ENCODE data around the gene ZBTB32. TPM values are rescaled to one million over a fixed set of nuclear protein-coding genes. Genes with fewer than 3 reads are reported as not detected.

ZBTB32 gene
- total RNA-seq, 1 experiment from 2014 or later: not detected

GRCh38 chr19:35713506-35713850, 9.1 kb downstream of the ZBTB32 start:
- BruUV-seq (replicated peaks): no TSS peak
- peaks cover 12% of the 10 kb centered on the region for H3K4me1 ChIP-seq (ENCODE audit: control insufficient read depth, insufficient read depth, low read length)
- H3K36me3 ChIP-seq (ENCODE audit: control insufficient read depth, insufficient read depth, low read length): no peaks in the 10 kb centered on the region; the same call in 1 of the 2 replicates
- no peaks in the 10 kb centered on the region for H3K9me3 ChIP-seq (ENCODE audit: control insufficient read depth, insufficient read depth, low read depth, low read length)
- H3K4me3 ChIP-seq (ENCODE audit: low read depth in 2 of 2, low read length in 2 of 2): no peak overlapping the region
- H3K27me3 ChIP-seq (ENCODE audit: control insufficient read depth, insufficient read depth, low read length): no peaks in the 10 kb centered on the region
- in situ Hi-C loops (cut with HindIII; ENCODE audit: low pct_unique_long_range_greater_than_20kb, low sequenced_read_pairs): no loop called here
- ChIA-PET CTCF (interaction anchor here (0.7 kb wide), 1 partner anchor 188 kb away, joined by 3 read pairs; no protein-coding TSS in a partner anchor), POLR2A (interaction anchor here (0.6 kb wide), 1 partner anchor 11 kb away, joined by 7 read pairs; no protein-coding TSS in a partner anchor)
- H3K27ac ChIP-seq (ENCODE audit: low read length): no peak overlapping the region
- TF ChIP-seq, protein P1, sequence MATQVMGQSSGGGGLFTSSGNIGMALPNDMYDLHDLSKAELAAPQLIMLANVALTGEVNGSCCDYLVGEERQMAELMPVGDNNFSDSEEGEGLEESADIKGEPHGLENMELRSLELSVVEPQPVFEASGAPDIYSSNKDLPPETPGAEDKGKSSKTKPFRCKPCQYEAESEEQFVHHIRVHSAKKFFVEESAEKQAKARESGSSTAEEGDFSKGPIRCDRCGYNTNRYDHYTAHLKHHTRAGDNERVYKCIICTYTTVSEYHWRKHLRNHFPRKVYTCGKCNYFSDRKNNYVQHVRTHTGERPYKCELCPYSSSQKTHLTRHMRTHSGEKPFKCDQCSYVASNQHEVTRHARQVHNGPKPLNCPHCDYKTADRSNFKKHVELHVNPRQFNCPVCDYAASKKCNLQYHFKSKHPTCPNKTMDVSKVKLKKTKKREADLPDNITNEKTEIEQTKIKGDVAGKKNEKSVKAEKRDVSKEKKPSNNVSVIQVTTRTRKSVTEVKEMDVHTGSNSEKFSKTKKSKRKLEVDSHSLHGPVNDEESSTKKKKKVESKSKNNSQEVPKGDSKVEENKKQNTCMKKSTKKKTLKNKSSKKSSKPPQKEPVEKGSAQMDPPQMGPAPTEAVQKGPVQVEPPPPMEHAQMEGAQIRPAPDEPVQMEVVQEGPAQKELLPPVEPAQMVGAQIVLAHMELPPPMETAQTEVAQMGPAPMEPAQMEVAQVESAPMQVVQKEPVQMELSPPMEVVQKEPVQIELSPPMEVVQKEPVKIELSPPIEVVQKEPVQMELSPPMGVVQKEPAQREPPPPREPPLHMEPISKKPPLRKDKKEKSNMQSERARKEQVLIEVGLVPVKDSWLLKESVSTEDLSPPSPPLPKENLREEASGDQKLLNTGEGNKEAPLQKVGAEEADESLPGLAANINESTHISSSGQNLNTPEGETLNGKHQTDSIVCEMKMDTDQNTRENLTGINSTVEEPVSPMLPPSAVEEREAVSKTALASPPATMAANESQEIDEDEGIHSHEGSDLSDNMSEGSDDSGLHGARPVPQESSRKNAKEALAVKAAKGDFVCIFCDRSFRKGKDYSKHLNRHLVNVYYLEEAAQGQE (IDR thresholded peaks at IDR 0.05; ENCODE audit: insufficient read depth in 1 of 2, low read depth in 2 of 2, low read length in 1 of 2): no peak
- no peak for TF ChIP-seq SIN3A (IDR thresholded peaks at IDR 0.05; ENCODE audit: borderline replicate concordance, insufficient read depth, low read depth, low read length)
- TF ChIP-seq, protein P2, sequence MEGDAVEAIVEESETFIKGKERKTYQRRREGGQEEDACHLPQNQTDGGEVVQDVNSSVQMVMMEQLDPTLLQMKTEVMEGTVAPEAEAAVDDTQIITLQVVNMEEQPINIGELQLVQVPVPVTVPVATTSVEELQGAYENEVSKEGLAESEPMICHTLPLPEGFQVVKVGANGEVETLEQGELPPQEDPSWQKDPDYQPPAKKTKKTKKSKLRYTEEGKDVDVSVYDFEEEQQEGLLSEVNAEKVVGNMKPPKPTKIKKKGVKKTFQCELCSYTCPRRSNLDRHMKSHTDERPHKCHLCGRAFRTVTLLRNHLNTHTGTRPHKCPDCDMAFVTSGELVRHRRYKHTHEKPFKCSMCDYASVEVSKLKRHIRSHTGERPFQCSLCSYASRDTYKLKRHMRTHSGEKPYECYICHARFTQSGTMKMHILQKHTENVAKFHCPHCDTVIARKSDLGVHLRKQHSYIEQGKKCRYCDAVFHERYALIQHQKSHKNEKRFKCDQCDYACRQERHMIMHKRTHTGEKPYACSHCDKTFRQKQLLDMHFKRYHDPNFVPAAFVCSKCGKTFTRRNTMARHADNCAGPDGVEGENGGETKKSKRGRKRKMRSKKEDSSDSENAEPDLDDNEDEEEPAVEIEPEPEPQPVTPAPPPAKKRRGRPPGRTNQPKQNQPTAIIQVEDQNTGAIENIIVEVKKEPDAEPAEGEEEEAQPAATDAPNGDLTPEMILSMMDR (IDR thresholded peaks at IDR 0.05): no peak
- TF ChIP-seq TCF7L2 (IDR thresholded peaks at IDR 0.05; ENCODE audit: low read depth, low read length): no peak
- intact Hi-C loops (cut with micrococcal nuclease; ENCODE audit: unreplicated experiment): loop anchor here (10.0 kb wide), 1 partner anchor 159 kb away; no protein-coding TSS in a partner anchor
- DNase-seq (ENCODE audit: low read depth, low spot score) (no peak), ATAC-seq (no peak)

DNA sequence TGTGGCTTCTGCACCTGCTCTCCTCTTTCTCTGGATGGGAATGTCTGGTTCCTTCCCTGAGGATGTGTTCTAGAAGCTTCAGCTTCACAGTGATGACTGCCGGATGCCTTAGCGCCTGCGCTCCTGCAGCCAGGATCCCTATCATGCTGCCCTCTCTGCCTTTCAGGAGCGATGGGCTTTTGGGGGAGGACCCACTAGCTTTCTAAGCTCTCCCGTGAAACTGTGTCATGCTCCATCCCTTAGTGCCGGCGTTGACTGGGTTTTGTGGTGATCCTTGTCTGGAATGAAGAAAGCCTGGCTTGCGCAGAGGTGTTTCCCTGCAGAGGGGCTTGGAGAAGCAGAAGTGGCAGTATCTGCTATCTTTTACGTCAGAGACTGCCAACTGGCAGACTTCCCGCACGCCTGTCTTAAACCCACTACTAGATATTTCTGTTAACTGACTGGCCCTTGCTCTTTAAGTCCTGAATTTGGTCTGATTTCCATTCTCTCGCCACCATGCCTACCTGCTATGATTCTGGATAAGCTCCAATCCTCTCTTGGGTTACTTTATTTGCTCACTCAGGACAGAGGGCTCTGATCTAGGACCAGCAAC, 9.6 kb downstream of the ZBTB32 start:
- Histone ChIP-seq H3K36me3 (ENCODE audit: control insufficient read depth, insufficient read depth, low read length) (no peaks in the 10 kb centered on the region; the same call in 1 of the 2 replicates), H3K27me3 (ENCODE audit: control insufficient read depth, insufficient read depth, low read length) (no peaks in the 10 kb centered on the region), H3K4me1 (ENCODE audit: control insufficient read depth, insufficient read depth, low read length) (peaks cover 13% of the 10 kb centered on the region), H3K4me3 (ENCODE audit: low read depth in 2 of 2, low read length in 2 of 2) (no peak overlapping the region), H3K9me3 (ENCODE audit: control insufficient read depth, insufficient read depth, low read depth, low read length) (no peaks in the 10 kb centered on the region), H3K27ac (ENCODE audit: low read length) (no peak overlapping the region)
- TF ChIP-seq TCF7L2 (IDR thresholded peaks at IDR 0.05; ENCODE audit: low read depth, low read length): no peak
- no peak for TF ChIP-seq POLR2AphosphoS5 (IDR thresholded peaks at IDR 0.05; ENCODE audit: low read depth, low read length)
- TF ChIP-seq, protein P2 (IDR thresholded peaks at IDR 0.05): no peak
- TF ChIP-seq SIN3A (IDR thresholded peaks at IDR 0.05; ENCODE audit: borderline replicate concordance, insufficient read depth, low read depth, low read length): no peak
- TF ChIP-seq, protein P1 (IDR thresholded peaks at IDR 0.05; ENCODE audit: insufficient read depth in 1 of 2, low read depth in 2 of 2, low read length in 1 of 2): no peak
- DNase-seq (ENCODE audit: low read depth, low spot score) (no peak), ATAC-seq (no peak)
- in situ Hi-C loops (cut with HindIII; ENCODE audit: low pct_unique_long_range_greater_than_20kb, low sequenced_read_pairs) (no loop called here), intact Hi-C loops (cut with micrococcal nuclease; ENCODE audit: unreplicated experiment) (loop anchor here (10.0 kb wide), 1 partner anchor 159 kb away; no protein-coding TSS in a partner anchor)
- POLR2A ChIA-PET: interaction anchor here (0.6 kb wide), 1 partner anchor 12 kb away, joined by 7 read pairs; no protein-coding TSS in a partner anchor
- TSS peak; percentile 58 for BruUV-seq (replicated peaks)
- CTCF ChIA-PET: interaction anchor here (0.7 to 0.8 kb wide), 2 partner anchors 20 to 188 kb away, joined by 3 read pairs; no protein-coding TSS in a partner anchor
